Subcutaneous preadipocyte (primary cell): ENCODE results near the gene EPG5. TPM values are rescaled to one million over a fixed set of nuclear protein-coding genes. Genes with fewer than 3 reads are reported as not detected.

Experiments used
- small RNA-seq: library from RNA; depleted of rRNA; stranded (forward); fragments of <200 nt; gene quantifications from one replicate; pipeline ENCODE3, GENCODE V24; 2012
- total RNA-seq: library from RNA; depleted of rRNA; stranded (reverse); fragments of >200 nt; gene quantifications from 2 replicates; pipeline ENCODE4 v1.2.3, GENCODE V29; 2012

EPG5 gene, protein sequence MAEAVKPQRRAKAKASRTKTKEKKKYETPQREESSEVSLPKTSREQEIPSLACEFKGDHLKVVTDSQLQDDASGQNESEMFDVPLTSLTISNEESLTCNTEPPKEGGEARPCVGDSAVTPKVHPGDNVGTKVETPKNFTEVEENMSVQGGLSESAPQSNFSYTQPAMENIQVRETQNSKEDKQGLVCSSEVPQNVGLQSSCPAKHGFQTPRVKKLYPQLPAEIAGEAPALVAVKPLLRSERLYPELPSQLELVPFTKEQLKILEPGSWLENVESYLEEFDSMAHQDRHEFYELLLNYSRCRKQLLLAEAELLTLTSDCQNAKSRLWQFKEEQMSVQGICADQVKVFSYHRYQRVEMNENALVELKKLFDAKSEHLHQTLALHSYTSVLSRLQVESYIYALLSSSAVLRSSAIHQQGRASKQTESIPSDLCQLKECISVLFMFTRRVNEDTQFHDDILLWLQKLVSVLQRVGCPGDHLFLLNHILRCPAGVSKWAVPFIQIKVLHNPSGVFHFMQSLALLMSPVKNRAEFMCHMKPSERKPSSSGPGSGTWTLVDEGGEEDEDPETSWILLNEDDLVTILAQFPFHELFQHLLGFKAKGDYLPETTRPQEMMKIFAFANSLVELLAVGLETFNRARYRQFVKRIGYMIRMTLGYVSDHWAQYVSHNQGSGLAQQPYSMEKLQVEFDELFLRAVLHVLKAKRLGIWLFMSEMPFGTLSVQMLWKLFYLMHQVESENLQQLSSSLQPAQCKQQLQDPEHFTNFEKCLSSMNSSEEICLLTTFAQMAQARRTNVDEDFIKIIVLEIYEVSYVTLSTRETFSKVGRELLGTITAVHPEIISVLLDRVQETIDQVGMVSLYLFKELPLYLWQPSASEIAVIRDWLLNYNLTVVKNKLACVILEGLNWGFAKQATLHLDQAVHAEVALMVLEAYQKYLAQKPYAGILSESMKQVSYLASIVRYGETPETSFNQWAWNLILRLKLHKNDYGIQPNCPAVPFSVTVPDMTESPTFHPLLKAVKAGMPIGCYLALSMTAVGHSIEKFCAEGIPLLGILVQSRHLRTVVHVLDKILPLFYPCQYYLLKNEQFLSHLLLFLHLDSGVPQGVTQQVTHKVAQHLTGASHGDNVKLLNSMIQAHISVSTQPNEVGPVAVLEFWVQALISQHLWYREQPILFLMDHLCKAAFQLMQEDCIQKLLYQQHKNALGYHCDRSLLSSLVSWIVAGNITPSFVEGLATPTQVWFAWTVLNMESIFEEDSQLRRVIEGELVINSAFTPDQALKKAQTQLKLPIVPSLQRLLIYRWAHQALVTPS (N-terminal part only)
- total RNA-seq = 32.3 and 48.3 TPM in 2 replicates

DNA sequence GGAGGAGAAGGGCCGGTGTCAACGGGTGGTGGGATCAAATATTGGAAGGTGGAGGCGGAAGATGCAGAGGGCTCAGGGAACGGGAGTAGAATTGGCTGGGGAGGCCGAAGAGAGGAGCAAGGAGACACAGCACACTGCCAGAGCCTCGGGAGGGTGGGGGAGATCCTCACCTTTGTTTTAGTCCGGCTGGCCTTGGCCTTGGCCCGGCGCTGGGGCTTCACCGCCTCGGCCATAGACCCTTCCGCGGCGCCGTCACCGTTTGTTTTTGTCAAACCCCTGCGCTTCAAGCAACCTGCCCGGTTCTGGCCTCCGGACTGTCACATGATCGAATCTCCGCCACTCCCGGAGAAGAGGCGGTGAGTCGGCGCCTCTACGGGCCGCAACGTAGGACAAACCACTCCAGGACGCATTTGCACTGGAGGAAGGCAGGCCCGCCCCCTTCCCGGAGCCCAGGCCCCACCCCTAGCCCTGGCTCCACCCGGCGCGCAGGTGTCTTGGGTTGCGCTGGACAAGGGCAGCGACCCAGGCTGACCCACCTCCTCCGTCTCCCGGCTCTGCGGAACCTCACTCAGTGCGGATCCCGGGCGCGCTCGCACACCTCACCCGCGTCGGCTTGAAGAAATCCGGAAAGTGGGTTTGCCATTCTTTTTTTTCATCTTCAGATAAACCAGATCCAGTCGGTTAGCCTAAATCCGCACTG is at the start of gene EPG5:
Gene EPG5 (minus strand): TSS at position 323 of the 700 bp plus-strand sequence. CDS start 90 bp downstream, at position 233.

DNA sequence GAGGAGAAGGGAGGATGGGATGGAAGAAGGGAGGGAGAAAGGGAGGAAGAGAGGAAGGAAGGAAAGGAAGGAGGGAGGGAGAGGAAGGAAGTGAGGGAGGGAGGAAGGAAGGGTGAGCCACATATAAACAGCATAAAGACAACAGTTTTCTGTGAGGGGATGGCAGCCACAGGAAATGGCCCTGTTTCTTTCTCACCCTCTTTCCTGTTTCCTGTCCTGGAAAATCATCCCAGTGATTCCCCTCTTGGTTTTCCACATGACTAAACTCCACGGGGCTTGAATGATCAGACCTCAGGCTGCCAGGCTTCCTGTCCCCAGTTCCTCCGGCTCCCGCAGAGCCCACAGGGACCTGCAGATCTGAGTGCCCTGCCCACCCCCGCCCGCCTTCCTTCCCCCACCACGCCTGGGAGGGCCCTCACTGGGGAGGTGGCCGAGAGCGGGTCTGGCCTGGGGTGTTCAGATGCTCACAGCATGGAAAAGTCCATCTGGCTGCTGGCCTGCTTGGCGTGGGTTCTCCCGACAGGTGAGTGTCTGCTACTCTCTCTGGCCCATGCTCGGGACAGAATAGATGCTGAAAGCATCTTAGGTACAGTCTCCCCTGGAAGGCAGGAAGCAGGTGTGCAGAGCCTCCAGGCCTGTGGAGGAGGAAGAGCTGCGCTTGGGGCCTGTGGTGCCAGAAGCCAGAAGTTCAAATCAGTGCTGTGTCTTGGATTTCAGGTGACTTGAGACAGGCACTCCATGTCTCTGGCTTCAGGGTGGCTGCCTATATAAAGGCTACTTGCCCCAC is 141.7 kb downstream of the EPG5 start, which contains the start of gene SIGLEC15:
Gene SIGLEC15 (plus strand): TSS at position 418 of the 787 bp plus-strand sequence. CDS start 54 bp downstream, at position 472.

Small RNA genes lying within 50 kb of the gene (small RNA-seq; reads per million reads assigned to genes)
- not detected for gene RN7SKP26

Other genes with a start within 250 kb of the EPG5 start
- under 0.01 and 1.2 TPM in 2 replicates for gene SLC14A1, start 243.1 kb downstream of the EPG5 start, total RNA-seq
- gene SIGLEC15, start 141.7 kb downstream of the EPG5 start, total RNA-seq = 0.73 and 5.1 TPM in 2 replicates
- gene PSTPIP2, start 104.9 kb upstream of the EPG5 start, total RNA-seq = 3.3 and 3.5 TPM in 2 replicates
- 658 and 689 TPM in 2 replicates for gene ATP5F1A, start 131.0 kb upstream of the EPG5 start, total RNA-seq
- 39.9 and 68.0 TPM in 2 replicates for gene HAUS1, start 137.1 kb upstream of the EPG5 start, total RNA-seq